HT-29 (cell line): Measurements from ENCODE around the gene PXMP2. TPM values are rescaled to one million over a fixed set of nuclear protein-coding genes. Genes with fewer than 3 reads are reported as not detected.

Experiments used
- DNase-seq: peaks from one replicate; pipeline ENCODE4 v3.0.0-alpha.2; 2015; ENCODE audit warnings: low spot score
- total RNA-seq: library from RNA; depleted of rRNA; stranded (reverse); fragments of >200 nt; shearing (Covaris generic); gene quantifications from 2 replicates; pipeline ENCODE4 v1.2.3, GENCODE V29; 2014

Gene PXMP2
- total RNA-seq, 1 experiment from 2014 or later = 102 TPM

DNA sequence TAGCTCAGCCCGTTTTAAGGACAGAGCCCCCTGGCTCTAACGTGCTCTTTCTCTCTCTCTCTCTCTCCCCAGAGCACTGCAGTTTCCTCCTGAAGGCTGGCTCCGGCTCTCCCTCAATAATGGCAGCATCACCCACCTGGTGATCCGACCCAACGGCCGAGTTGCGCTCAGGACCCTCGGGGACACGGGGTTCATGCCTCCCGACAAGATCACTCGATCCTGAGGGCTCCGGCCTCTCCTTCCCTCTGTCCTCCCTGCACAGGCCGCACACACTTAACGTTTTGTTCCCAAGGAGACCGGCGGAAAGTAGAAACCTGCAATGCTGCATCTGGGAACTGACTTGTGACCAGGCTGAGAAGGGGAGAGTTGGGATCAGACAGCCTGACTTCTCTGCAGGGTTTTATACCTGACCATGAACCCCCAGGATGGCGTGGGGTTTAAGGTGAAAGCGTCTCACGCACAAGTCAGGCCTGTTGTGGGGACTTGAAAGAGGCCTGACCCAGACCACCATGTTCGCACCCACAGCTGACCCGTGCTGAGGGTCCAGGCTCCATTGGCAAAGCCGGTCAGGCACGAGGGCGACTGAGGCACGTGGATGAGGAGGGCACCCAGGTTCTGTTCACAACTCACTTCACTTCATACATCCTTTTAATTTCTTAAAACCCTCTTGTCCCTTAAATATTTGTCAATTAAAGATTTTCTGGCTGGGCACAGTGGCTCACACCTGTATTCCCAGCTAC, 33.4 kb downstream of the PXMP2 start:
- no peak for DNase-seq

DNA sequence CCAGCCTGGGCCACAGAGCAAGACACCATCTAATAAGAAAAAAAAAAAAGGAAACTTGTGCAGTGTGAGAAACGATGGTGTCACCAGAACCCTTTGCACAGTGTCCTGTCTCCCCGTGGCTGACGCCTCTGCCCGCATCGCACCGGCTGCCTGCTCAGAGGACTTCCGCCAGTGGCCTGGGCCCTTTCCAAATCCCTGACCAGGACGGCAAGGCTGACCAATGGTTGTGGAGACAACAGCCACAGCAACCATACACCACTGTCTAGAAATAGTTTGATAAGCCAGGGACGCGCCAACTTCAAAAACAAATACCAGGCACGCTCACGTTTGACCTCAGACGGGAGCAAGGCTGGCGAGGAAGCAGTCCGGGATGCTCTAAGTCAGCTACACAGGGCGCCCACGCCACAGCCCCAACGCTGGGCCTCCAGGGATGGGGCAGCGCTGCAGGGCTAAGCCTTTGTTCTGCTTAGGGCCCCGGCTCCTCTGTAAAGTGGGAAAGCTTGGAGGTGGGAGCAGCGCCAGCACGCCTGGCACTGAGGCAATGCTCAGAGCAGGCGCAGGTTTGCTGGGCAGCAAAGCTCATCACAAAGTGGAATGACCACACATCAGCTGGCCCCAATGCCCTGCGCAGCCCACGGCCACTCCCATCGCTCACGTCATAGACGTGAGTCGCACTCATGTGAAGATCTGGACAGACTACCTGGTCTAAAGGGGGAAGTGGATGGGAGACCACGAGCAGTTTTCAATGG, 35.8 kb downstream of the PXMP2 start:
- DNase-seq = no peak

GRCh38 chr12:132723764-132724140, 36.4 kb downstream of the PXMP2 start:
- no peak for DNase-seq

DNA sequence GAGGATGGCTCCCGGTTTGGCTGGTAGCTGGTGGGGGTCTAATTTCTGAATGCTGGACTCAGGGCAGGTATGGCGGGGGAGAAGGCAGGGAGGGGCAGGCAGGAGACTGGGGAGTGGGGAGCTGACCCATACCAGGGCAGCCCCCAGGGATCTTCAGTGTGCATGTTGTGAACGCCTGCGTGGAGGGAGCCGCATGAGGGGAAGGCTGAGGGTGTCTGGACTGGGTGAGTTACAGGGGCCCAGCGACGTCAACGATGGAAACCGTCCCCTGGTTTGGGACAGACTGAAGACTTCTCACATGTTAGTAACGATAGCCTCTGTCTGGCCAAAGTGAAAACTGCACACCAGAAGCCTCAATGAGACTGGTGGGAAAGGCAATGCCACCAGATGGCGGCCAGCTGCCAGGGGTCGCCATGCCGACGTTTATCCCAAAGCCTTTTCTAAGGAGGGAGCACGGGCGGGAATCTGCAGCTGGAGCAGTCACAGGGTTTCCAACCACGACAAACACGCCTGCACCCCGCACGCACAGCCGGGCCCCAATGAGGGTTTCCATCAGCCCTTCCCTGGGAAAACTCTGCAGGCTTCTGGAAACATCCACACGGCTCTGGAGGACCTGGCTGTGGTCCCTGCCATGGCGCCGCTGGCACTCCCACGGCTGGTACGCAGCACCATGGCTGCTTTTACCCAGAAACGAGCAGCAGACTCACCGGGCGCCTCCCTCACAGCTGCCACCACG, 37.3 kb downstream of the PXMP2 start:
- DNase-seq = no peak

DNA sequence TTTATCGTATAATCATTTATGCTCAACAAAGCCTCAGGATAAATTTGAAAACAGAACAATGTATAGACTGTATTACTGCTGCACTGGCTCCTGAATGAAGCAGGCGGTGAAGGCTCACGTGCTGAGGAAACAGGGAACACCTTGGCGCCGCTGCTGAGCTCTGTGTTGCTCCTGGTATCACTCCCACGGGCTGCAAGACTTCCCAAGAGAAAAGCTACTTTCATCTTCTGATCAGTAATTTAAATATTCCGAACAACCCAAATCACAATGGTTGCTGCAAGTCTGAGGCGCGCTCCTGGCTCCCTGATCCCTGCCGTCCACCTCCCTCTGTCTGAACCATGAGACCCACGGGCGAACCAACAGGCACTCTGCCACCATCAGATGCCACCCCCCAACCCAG, 39.0 kb downstream of the PXMP2 start:
- DNase-seq = no peak

- no peak for DNase-seq
Observed at GRCh38 chr12:132727091-132727794, 39.9 kb downstream of the PXMP2 start.

DNA sequence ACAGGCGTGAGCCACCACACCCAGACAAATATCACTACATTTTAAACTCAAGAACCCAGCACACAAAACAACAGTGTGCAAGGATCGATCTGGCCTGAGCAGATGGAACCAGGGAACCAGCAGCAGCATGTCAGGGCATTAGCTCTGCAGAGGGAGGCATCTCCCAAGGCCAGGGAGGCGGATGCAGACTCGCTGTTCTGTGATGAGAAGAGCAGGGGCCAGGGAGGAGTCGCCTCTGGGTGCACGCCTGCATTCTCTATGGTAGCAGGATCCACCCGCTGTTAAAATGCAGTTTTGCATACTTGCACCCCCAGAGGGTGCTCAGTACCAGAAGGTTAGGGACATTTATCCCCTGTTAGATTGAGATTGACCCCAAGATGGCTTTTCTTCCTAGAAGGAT, 41.1 kb downstream of the PXMP2 start:
- DNase-seq = no peak

- no peak for DNase-seq
Observed at GRCh38 chr12:132729541-132730320, 42.3 kb downstream of the PXMP2 start.

- no peak for DNase-seq
Observed at GRCh38 chr12:132730353-132730752, 43.0 kb downstream of the PXMP2 start.

DNA sequence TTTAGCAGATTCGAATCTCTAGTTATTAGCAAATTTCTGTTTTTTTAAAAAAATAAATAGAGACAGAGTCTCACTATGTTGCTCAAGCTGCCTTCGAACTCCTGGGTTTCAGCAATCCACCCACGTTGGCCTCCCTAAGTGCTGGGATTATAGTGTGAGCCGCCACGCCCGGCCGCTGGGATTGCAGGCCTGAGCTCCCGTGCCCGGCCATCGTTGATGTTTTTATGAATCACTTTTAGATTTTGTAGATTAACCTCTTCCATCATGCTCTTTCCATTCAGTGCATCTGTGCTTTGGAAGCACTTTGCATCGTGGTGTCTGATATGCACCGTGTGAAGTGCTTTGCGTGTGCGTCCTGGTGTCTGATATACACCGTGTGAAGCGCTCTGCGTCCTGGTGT, 44.2 kb downstream of the PXMP2 start:
- DNase-seq = no peak

DNA sequence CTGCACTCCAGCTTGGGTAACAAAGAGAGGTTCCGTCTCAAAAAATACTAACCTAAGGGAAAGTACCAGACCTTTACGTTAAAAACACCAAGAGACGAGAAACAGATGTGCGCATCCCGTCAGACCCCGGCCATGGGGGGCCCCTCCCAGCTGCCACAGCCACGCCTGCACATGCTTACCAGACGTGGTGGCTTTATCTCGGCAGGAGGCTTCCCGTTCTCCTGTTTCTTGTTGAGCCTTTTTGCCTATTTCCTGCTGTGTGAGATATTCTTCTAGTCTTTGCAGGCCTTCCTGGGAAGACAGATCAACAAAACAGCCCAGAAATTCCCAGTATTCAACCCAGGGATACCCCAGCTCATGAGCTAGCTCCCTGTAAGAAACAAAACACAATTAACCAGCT, 46.8 kb downstream of the PXMP2 start:
- DNase-seq = no peak

GRCh38 chr12:132735496-132735895, 48.1 kb downstream of the PXMP2 start:
- no peak for DNase-seq

DNA sequence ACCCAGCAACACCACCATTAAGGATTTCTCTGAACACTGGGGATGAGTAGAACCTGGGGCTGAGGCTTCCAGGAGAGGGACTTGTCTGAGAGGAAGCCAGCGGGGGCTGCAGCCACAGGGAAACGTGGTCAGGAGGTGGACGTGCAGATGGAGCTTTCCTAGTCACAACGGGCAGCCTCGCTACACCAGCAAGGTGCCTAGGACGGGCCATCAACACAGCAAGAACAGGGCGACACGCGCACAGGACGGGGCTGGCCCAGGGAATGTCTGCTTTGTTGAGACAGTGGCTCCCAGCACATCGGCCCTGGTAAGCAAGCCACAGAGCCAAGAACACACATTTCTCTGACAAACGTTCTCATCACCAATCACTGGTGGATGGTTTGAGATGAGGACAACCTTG, 49.0 kb downstream of the PXMP2 start:
- DNase-seq = no peak

DNA sequence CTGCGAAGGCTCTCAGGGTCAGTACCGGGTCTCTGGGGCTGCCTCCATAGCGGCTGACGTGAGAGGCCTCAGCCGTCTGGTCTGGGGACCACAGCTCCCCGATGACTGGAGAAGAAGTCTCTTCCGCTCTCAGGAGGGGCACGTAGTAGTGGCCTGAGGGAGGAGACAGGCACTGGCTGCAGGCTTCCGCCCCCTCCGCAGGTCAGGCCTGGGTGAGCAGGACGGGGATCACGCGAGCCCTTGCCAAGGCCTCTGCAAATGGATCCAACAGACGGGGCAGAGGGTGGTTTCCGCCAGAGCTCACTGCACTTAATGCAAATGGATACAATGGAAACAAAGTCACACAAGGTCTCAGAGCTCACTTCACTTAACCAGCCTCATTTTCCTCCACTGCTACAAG, 49.5 kb downstream of the PXMP2 start:
- DNase-seq = no peak

DNA sequence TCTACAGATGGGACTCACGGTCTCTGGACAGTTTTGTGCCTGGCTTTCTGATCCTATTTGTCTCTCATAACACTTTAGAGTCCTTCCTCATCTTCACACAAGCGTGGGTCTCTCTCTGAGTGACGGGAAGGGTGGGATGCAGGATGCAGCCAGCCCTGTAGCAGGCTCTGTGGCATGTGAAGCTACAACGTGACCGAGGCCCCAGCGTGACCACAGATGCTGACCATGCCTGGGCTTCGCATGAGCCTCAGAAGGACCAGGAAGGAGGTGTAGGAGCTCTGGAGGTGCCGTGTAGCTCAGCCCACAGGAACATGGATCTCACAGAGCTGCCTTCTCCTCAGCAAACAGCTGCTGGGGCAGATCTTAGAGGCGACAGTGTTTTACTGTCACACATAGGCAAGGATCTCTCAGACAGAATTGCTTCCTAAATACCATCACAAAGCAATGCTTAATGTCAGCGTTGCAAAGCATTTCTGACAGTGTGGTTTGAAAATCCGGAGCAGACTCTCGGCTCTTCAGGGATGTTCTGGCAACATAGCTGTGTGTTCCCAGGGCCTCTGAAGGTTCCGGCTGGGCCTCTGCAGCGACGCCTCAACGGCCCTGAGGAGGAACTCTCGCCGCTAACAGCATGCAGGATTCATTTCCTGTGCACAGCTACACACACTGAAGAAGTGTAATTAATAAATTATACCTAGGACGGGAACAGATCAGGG, 52.4 kb downstream of the PXMP2 start:
- DNase-seq = no peak

DNA sequence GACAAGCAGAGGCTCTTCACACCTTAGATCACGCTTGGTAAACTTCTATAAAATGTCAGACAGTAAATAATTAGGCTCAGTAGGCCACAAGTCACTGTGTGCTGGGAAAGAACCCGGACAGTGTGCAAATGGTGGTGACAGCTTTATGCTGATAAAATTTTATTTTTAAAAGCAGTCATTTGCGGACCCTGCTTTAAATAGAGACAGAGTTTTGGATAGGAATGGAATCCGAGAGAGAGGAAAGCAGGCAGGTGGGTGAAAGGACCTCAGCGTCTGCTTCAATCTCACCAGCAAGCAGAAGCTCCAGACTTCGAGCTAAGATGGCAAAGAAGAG, 52.9 kb downstream of the PXMP2 start:
- DNase-seq = no peak

DNA sequence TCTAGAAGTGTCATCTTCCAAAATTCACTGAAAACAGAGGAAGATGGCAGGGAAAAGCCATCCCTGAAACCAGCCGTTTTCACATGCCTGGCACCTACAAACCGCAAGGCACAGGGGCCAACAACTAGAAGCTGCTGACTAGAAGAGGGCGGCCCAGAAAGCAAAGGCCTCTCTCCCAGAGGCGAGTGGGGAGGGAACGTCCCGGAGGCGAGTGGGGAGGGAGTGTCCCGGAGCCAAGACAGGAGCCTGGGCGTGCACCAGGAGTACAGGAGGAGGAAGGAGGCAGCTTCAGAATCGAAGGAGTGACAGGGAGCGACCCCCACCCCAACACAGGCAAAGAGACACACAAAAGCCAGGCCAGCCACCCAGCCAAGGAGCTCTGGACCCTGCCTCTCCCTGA, 53.3 kb downstream of the PXMP2 start:
- no peak for DNase-seq

DNA sequence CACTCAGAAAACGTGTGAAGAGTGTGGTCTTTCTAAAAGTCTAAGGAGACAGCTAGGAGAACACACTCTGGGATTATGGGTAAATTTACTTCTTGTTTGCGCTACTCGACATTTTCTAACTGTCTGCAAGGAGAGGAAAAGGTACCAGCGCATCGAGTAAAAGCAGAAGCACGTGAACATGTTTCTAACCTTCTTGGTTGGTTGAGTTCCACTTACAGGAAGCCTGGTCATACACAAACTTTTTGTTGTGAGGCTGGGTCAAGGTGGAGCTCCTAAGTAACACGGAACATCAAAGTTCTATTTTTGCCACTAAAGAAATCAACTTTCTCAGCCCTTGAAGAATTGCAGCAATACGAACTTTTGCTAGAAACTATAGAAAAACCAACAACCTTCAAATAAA, 54.2 kb downstream of the PXMP2 start:
- DNase-seq = no peak

- DNase-seq = no peak
Observed at GRCh38 chr12:132743831-132744230, 56.4 kb downstream of the PXMP2 start.

- DNase-seq = no peak
Observed at GRCh38 chr12:132746613-132747012, 59.2 kb downstream of the PXMP2 start.

- DNase-seq = no peak
Observed at GRCh38 chr12:132747395-132747794, 60.0 kb downstream of the PXMP2 start.
